Tibial nerve (tissue), 4 donors: ENCODE results near the gene FCRLB. TPM values are rescaled to one million over a fixed set of nuclear protein-coding genes. Genes with fewer than 3 reads are reported as not detected.
A peak's percentile ranks its signal among the peaks of the same experiment; 100 is the strongest.
"Not testable (repeated sequence)": the region's sequence is repeated elsewhere in the genome, so short reads cannot be mapped to it uniquely, and the experiment has no call there.

Experiments
- DNase-seq, 2 donors: peaks; one replicate each; pipeline ENCODE4 v3.0.0-alpha.2; 2019; ENCODE audit warnings: low spot score in 2 of 2
- H3K27ac ChIP-seq, 4 donors: fragments of 200-600 bp; sonication (generic) in 3 of 4; one replicate each; pipeline ENCODE4 v1.5.1; 2017 to 2019; ENCODE audit warnings: mild to moderate bottlenecking in 1 of 4
- H3K27me3 ChIP-seq, 2 donors: fragments of 200-600 bp; sonication (generic) in 1 of 2; one replicate each; pipeline versions ENCODE4 v1.5.1 to v1.6.0; 2017 to 2019
- H3K36me3 ChIP-seq, 3 donors: fragments of 200-600 bp; sonication (generic); one replicate each; pipeline ENCODE4 v1.5.1; 2018 to 2019
- H3K4me1 ChIP-seq, 4 donors: fragments of 200-600 bp; sonication (generic) in 3 of 4; one replicate each; pipeline ENCODE4 v1.5.1; 2017 to 2019
- H3K4me3 ChIP-seq, 4 donors: fragments of 200-600 bp; sonication (generic) in 3 of 4; one replicate each; pipeline ENCODE4 v1.5.1; 2017 to 2019; ENCODE audit warnings: mild to moderate bottlenecking in 1 of 4, moderate library complexity in 1 of 4
- H3K9me3 ChIP-seq, 4 donors: fragments of 200-600 bp; sonication (generic) in 3 of 4; one replicate each; pipeline ENCODE4 v1.5.1; 2017 to 2019
- CTCF ChIP-seq, 5 experiments: fragments of 200-600 bp in 3 of 5; fragments of 450-650 bp in 2 of 5; sonication (generic) in 3 of 5; IDR thresholded peaks; one replicate each; pipeline ENCODE4 v1.5.1; 2016 to 2019; ENCODE audit warnings: antibody characterized with exemption in 5 of 5, mild to moderate bottlenecking in 3 of 5, moderate library complexity in 2 of 5
- EP300 ChIP-seq, 2 donors: sonication (generic); formaldehyde crosslinking; IDR thresholded peaks; one replicate each; pipeline ENCODE4 v1.6.1; 2017; ENCODE audit warnings: antibody characterized with exemption in 2 of 2, mild to moderate bottlenecking in 1 of 2
- POLR2A ChIP-seq, 2 donors: fragments of 450-650 bp; IDR thresholded peaks; one replicate each; pipeline ENCODE4 v1.6.1; 2017; ENCODE audit warnings: antibody characterized with exemption in 2 of 2, mild to moderate bottlenecking in 2 of 2, moderate library complexity in 2 of 2
- whole genome bisulfite sequencing, 2 donors: methylation state at CpG; one replicate each; pipeline ENCODE4 v1.1.5; 2018; 5-methylcytosine and 5-hydroxymethylcytosine counted together
- total RNA-seq, 4 donors: library from RNA; depleted of rRNA; stranded (reverse); fragments of >200 nt; gene quantifications; one replicate each; pipeline ENCODE4 v1.1.0, GENCODE V29; 2016

Gene FCRLB
- total RNA-seq, 4 donors from 2014 or later: 2.4 to 4.7 (median 2.6) TPM

- no peaks in the 10 kb centered on the region for H3K27me3 ChIP-seq
- H3K4me1 ChIP-seq: peaks cover 0 to 62% (median 12%) of the 10 kb centered on the region in 4 donors
- DNase-seq: no peak
- TF ChIP-seq EP300 (IDR thresholded peaks at IDR 0.05): no peak
- TF ChIP-seq POLR2A (IDR thresholded peaks at IDR 0.05): no peak
- TF ChIP-seq CTCF (IDR thresholded peaks at IDR 0.05): no peak
- H3K9me3 ChIP-seq: no peaks in the 10 kb centered on the region
- no peak overlapping the region for H3K27ac ChIP-seq
- WGBS, 2 donors: 91 to 93% methylated on average over 5 of the region's 5 CpGs
- no peak overlapping the region for H3K4me3 ChIP-seq
- no peaks in the 10 kb centered on the region for H3K36me3 ChIP-seq
Observed at GRCh38 chr1:161768461-161768860, 47.1 kb downstream of the FCRLB start.

- Histone ChIP-seq H3K4me1 (peaks cover 0 to 65% (median 12%) of the 10 kb centered on the region in 4 donors), H3K9me3 (no peaks in the 10 kb centered on the region), H3K4me3 (no peak overlapping the region), H3K27ac (no peak overlapping the region), H3K27me3 (no peaks in the 10 kb centered on the region), H3K36me3 (no peaks in the 10 kb centered on the region)
- no peak for TF ChIP-seq POLR2A (IDR thresholded peaks at IDR 0.05)
- no peak for TF ChIP-seq EP300 (IDR thresholded peaks at IDR 0.05)
- TF ChIP-seq CTCF (IDR thresholded peaks at IDR 0.05): no peak
- no peak for DNase-seq
Observed at GRCh38 chr1:161768986-161769672, 47.8 kb downstream of the FCRLB start.

GRCh38 chr1:161769673-161770045, 48.3 kb downstream of the FCRLB start:
- H3K27ac ChIP-seq, H3K4me3 ChIP-seq, H3K27me3 ChIP-seq, H3K36me3 ChIP-seq, H3K9me3 ChIP-seq, DNase-seq: not testable (repeated sequence)
- WGBS, 2 donors: 88 to 91% methylated on average over 5 of the region's 5 CpGs
- H3K4me1 ChIP-seq: peaks cover 0 to 69% (median 12%) of the 10 kb centered on the region in 4 donors

- no peak for DNase-seq
- WGBS, 2 donors: 88% methylated on average over 3 of the region's 3 CpGs
- Histone ChIP-seq H3K4me1 (peaks cover 0 to 69% (median 12%) of the 10 kb centered on the region in 4 donors), H3K4me3 (no peak overlapping the region), H3K9me3 (no peaks in the 10 kb centered on the region), H3K36me3 (no peaks in the 10 kb centered on the region), H3K27me3 (no peaks in the 10 kb centered on the region), H3K27ac (no peak overlapping the region)
- TF ChIP-seq POLR2A (IDR thresholded peaks at IDR 0.05) (no peak), EP300 (IDR thresholded peaks at IDR 0.05) (no peak), CTCF (IDR thresholded peaks at IDR 0.05) (no peak)
Observed at GRCh38 chr1:161770250-161770649, 48.9 kb downstream of the FCRLB start.

GRCh38 chr1:161771161-161771560, 49.8 kb downstream of the FCRLB start:
- no peaks in the 10 kb centered on the region for H3K27me3 ChIP-seq
- H3K36me3 ChIP-seq: no peaks in the 10 kb centered on the region
- WGBS, 2 donors: 70 to 73% methylated on average over 5 of the region's 5 CpGs
- peak overlapping the region in 2 of 4 donors; percentile 49 to 56 for H3K27ac ChIP-seq
- no peak for TF ChIP-seq CTCF (IDR thresholded peaks at IDR 0.05)
- no peak for TF ChIP-seq POLR2A (IDR thresholded peaks at IDR 0.05)
- no peak for TF ChIP-seq EP300 (IDR thresholded peaks at IDR 0.05)
- H3K4me3 ChIP-seq: no peak overlapping the region
- H3K9me3 ChIP-seq: no peaks in the 10 kb centered on the region
- H3K4me1 ChIP-seq: peaks cover 0 to 76% (median 12%) of the 10 kb centered on the region in 4 donors
- DNase-seq: no peak
